NCI-H128 (cell line): Measurements from ENCODE around the gene ORM2.
"Not testable (repeated sequence)": the region's sequence is repeated elsewhere in the genome, so short reads cannot be mapped to it uniquely, and the experiment has no call there.

Experiments used
- DNase-seq: peaks from one replicate; lab custom pipeline; 2025; ENCODE audit not compliant: unreplicated experiment; lab: John Stamatoyannopoulos, UW

ORM2 gene

DNA sequence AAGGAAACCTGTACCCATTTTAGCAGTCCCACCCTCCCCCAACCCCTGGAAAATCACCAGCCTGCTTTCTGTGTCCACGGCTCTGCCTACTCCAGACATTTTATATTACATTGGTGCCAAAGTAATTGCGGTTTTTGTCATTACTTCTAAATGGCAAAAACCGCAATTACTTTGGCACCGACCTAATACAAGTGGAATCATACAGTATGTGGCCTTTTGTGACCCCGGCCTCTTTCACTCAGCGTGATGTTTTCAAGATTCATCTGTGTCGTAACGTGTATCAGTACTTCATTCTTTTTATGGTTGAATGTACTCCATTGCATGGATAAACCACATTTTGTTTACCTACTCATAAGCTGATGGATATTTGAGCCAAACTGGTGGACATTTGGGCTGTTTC, 16.5 kb upstream of the ORM2 start:
- DNase-seq: no peak

DNA sequence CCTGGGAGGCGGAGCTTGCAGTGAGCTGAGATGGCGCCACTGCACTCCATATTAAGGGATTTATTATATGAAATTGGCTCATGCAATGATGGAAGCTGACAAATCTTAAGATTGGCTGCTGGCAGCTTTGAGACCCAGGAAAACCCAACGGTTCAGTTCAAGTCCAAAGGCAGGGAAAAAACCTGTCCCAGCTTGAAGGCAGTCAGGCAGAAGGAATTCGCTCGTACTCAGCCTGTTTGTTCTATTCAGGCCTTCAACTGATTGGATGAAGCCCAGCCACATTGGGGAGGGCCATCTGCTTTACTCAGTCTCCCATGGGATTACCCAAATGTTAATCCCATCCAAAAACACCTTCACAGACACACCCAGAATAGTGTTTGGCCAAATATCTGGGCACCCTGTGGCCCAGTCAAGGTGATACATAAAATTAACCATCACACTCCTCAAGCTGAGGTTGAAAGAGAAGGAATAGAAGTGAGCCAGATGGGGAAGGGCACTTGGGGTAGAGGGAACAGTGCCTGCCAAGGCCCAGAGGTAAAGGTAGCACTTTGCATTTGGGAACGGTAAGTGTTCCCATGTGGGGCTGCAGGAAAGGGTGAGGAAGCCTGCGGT, 15.3 kb upstream of the ORM2 start:
- DNase-seq: no peak

DNA sequence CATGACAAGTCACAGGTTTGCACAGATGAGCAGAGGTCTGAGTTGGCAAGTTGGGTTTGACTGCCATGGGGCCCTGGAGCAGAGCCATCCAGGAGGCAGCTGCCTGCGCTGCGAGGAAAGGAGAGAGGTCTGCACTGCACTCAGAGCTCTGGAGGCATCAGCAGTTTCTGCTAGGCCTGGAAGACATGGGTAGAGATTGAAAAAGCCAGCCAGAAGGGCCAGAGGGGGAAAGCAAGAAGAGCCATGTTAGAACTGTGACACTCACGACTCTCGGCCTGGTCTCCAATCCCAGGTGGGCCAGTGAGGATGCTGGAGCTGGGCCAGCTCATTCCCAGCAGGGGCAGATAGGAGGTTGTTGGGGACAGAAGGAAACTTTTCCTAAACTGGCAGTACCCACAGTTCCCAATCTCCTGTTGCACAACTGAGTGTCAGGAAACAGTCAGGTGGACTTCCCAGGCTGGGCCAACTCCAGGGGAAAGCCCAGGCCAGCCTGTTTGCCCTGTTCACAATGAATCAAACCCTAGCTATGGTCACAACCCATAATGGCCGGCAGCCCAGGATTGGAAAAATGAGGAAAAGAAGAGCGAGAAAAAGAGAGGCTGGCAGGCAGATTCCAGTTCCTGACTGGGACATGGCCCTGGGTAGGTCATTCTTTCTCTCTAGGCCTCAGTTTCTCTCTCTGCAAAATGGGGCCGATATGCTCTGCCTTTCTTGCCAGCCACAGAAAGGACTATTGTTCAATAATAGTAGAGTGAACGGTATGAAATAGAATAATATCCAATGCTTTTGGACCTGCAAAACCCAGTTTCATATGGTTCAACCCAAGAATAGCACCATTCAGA, 14.6 kb upstream of the ORM2 start:
- no peak for DNase-seq

DNA sequence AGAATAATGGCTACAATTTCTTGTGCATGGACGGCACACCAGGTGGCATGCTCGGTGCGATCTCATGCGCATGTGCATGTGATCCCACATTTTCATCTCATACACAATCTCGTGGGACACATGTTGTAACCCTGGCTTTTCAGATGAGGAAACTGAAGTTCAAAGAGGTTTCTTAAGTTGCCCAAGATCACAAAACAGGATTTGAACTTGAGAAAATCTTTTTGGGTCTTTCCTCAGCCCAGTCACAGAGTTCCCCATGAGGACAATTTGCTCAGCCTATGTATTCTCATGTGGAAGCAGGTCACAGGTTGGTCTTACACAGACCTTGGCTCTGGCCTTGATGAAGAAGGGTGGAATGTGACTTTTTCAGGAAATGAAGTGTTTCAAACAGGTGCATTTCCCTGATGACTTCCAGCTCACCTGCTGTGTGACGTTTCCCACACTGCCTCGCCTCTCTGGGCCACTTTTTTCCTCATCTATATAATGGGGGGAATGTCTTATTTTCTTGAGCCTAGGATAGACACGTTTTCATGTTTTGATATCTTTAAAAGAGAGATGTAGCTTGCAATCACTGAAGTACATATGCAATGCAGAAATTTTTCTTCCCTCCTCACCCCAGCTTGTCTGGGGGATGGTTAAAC, 13.8 kb upstream of the ORM2 start:
- no peak for DNase-seq

DNA sequence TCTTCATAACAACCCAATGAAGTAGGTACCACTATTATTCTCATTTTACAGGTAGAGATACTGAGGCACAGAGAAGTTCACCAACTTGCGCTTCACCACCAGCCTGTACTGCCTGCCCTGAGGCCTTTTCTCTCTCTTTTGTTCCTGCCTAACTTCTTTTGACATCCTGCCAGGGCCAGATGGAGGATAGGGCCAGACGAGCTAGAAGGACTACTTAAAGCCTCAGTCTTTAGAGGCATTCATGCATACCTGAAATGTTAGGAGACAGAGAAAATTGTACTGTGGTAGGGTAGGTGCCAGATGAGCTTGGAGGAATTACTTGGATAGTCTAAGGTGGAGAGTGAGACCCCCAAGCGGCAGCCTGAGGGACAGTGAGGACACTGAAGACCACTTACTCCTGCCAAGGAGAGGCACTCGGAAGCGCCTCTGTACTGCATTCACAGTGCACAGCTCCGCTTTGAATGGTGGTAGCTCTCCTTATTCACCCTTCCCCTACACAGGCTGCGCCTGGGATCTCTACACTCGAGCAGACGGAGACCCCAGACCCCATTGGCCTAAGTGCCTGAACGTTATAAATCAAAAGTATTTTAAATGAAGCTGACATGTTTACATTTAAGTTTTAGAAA, 13.0 kb upstream of the ORM2 start:
- no peak for DNase-seq

DNA sequence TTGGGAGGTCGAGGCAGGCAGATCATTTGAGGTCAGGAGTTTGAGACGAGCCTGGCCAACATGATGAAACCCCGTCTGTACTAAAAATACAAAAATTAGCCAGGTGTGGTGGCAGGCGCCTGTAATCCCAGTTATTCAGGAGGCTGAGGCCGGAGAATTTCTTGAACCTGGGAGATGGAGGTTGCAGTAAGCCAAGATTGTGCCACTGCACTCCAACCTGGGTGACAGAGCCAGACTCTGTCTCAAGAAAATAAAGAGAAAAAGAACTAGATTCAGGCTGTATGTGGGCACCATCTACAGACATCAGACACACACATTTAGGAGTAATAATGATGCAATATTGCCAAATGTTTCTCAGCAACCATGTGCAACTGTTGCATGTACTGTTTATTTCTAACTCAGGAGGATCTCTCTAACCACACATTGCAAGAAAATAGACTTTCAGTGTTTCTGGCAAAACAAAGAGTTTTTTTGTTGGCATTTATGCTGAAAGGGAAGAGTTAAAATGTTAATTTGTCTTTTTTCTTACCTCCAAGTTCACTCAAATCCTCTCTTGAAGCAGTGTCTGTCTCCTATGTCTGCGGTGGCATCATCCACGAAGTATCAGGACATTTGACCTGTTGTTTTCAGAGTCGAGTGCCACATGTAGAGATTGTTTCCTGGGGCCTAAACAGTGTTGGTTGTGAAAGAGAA, 11.9 kb upstream of the ORM2 start:
- DNase-seq: no peak

DNA sequence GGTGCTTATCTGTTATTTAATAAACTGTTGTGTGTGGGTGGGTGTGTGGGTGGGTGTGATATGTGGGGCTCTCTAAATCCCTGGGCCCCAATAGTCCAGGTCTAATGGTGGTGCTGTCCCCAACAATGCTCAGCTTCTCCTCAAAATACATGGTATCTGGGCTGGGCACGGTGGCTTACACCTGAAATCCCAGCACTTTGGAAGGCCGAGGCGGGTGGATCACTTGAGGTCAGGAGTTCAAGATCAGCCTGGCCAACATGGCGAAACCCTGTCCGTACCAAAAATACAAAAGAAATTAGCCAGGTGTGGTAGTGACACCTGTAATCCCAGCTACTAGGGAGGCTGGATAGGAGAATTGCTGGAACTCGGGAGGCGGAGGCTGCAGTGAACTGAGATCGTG, 11.3 kb upstream of the ORM2 start:
- no peak for DNase-seq

DNA sequence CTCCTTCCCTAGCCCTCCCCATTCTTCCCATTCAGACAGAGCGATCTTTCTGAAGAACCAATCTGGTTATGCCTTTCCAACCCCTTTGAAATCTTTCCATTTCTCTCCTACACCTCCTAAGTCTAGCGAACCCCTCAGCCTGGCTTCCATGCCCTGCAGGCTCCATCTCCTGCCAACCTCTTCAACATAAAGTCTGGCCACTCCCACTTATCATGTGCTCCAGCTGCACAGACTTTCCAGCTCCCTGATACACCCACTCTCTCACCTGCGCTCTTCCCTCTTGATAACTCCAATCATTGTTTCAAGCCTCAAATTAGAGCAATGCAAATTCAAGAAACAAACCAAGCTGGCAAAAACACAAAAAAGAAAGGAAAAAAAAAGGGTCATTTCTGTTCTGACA, 10.5 kb upstream of the ORM2 start:
- DNase-seq: no peak

DNA sequence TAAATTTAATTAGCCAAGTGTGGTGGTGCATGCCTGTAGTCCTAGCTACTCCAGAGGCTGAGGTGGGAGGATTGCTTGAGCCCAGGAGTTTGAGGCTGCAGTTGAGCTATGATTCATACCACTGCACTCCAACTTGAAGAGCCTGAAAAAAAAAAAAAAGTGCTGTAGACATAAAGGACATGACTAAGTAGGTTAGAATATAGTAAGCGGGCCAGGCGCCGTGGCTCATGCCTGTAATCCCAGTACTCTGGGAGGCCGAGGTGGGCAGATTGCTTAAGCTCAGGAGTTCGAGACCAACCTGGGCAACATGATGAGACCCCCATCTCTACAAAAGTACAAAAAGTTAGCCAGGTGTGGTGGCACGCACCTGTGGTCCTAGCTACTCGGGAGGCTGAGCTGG, 9.0 kb upstream of the ORM2 start:
- DNase-seq: not testable (repeated sequence)

DNA sequence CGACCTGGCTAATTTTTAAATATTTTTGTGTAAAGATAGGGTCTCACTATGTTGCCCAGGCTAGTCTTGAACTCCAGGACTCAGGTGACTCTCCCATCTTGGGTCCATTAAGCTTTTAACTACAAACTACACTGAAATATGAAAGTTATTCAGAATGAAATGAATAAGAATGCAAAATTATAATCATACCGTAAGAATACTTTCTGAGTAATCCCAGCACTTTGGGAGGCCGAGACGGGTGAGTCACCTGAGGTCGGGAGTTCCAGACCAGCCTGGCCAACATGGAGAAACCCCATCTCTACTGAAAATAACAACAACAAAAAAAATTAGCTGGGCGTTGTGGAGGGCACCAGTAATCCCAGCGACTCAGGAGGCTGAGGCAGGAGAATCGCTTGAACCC, 7.9 kb upstream of the ORM2 start:
- DNase-seq: no peak

DNA sequence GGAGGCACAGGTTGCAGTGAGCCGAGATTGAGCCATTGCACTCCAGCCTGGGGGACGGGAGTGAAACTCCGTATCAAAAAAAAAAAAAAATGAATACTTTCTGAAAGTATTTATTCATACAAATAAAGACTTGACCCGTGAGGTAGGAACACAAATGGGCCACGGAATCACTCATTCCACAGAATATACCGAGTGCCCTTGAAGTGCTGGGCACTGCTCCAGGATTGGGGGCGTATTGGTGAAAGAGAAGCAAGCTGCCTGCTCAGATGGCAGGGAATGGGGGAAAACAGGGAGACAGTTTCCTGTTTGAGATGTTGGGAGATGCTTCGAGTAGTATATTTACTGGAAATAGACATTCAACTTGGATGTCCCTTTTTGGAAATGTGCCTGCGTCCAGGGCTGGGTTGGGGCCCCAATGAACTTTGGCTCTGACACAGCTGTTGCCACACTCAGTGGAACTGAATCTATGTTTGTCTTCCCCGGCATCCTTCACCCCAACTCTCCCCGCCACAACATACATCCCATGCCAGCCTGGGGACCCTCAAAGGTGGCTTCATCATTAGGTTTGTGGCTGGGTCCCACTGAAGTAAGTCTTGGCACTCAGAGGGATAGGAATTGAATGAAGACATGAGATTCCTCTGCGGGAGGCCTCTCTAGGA, 7.4 kb upstream of the ORM2 start:
- DNase-seq: not testable (repeated sequence)

DNA sequence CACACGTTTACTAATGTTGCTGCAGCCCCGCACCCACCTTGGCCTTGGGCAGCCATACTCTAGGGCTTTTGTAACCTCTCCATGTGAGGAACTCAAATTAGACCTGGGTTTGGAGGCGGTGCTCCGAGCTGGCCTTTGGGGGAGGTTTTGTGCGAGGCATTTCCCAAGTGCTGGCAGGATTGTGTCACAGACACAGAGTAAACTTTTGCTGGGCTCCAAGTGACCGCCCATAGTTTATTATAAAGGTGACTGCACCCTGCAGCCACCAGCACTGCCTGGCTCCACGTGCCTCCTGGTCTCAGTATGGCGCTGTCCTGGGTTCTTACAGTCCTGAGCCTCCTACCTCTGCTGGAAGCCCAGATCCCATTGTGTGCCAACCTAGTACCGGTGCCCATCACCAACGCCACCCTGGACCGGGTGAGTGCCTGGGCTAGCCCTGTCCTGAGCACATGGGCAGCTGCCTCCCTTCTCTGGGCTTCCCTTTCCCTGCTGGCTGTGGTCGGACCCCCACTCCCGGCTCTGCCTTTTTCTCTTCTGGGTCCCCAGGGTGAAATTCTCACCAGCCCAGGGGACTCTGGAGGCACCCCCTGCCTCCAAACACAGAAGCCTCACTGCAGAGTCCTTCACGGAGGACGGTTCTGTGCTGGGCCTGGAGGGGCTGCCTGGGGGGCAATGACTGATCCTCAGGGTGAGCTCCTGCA, 6.7 kb upstream of the ORM2 start, which contains the start of gene ORM1:
ORM1 (plus strand) TSS at position 268 of the 701 bp plus-strand sequence; CDS start at position 304, 36 bp downstream.
- not testable (repeated sequence) for DNase-seq

DNA sequence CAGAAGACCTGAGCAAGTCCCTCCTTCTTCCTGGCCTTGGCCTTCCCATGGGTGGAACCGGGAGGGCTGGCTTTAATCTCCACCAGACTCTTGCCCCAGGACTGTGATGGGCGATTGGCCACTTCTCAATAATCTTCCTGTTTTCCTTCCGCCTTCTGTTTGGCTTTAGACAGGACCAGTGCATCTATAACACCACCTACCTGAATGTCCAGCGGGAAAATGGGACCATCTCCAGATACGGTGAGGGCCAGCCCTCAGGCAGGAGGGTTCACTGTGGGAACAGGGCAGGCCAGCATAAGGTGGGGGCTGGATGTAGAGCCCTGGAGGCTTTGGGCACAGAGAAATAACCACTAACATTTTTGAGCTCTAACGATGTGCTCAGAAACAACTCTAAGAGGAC, 5.8 kb upstream of the ORM2 start:
- not testable (repeated sequence) for DNase-seq

DNA sequence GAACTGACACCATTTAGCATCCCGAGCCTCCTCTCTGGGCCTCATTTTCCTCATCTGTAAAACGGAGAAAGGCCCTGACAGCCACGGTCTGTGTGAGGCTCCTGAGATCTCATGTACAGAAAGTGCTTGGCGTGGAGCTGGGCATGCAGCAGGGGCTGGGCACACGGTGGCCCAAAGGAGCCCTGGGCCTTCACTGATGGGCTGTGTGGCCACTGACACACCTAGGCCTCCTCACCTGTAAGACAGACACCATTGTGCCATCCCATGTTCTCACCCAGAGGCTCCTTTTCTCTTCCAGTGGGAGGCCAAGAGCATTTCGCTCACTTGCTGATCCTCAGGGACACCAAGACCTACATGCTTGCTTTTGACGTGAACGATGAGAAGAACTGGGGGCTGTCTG, 5.2 kb upstream of the ORM2 start:
- DNase-seq: no peak

DNA sequence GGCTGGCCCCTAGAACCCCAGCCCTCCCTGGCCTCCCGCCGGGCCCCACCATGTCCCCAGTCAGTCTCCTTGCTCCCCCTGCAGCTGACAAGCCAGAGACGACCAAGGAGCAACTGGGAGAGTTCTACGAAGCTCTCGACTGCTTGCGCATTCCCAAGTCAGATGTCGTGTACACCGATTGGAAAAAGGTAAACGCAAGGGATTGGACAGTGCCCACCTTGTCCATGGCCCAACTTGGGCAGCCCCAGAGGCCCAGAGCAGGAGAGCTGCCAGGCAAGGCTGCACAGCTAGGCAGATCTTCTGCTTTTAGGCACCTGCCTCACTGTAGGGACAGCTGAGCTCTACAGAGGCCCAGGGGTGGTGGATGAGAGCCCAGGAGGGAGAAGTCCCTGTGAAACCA, 4.7 kb upstream of the ORM2 start:
- not testable (repeated sequence) for DNase-seq

DNA sequence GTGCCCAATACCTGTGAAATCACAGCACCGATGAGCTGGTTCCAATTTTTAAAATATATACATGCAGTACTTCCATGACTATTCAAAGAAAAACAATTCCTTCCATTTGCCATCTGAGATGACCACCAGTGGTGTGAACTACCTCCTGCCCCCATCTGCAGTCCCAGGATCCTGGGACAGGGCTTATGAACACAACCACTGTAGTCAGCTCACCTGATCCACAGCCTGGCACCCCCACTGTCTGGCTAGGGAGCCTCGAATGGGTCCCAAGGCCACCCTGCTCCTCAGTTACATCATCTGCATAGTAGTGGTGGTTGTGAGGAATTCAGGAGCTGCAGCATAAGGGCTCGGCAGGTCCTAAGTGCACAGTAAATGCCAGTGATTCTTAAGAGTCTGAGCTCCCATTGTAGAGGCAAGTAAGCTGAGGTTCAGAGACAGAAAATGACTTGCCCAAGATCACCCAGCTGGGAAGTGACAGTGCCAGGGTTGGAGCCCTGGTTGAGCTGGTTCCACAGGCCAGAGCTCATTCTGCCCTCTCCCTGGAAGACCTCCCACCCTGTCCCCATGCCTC, 3.9 kb upstream of the ORM2 start:
- DNase-seq: not testable (repeated sequence)

DNA sequence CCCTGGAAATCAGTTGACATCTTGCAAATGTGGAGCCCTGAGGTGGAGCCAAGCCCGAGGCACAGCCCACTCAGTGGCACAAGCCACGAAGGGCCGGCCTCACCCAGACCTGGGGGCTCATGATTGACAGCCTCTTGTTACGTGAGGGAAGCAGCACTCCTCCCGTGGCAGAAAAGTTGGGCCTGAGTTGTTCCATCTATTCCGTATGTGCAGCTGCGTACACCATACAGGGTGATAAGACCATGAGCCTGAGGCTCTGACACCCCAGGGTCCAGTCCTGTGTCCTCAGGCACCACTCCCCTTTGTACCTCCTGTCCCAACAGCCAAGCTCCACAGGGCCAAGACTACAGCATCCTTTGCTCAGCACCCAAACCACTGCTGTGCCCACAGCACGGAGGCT, 1.9 kb upstream of the ORM2 start:
- DNase-seq: no peak

DNA sequence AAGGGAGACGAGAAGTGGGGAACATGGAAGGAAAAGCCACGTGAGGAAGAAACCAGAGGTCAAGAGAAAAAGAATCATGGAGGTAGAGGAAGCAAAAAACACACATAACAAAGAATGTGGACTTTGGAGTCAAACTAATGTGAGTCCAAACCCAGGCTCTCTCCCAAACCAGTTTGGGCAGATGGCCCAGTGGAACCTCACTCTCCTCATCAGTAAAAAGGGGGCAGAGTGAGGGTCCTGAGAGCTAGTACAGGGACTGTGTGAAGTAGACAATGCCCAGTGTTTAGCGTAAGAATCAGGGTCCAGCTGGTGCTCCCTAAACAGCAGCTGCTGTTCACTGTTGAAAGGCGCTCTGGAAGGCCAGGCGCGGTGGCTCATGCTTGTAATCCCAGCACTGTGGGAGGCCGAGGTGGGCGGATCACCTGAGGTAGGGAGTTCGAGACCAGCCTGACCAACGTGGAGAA, 1.3 kb upstream of the ORM2 start:
- not testable (repeated sequence) for DNase-seq

DNA sequence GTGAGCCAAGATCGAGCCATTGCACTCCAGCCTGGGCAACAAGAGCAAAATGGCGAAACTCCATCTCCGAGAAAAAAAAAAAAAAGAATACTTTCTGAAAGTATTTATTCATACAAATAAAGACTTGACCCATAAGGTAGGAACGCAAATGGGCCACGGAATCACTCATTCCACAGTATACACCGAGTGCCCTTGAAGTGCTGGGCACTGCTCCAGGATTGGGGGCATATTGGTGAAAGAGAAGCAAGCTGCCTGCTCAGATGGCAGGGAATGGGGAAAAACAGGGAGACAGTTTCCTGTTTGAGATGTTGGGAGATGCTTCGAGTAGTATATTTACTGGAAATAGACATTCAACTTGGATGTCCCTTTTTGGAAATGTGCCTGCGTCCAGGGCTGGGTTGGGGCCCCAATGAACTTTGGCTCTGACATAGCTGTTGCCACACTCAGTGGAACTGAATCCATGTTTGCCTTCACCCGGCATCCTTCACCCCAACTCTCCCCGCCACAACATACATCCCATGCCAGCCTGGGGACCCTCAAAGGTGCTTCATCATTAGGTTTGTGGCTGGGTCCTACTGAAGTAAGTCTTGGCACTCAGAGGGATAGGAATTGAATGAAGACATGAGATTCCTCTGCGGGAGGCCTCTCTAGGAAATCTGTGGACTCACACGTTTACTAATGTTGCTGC, 588 bp upstream of the ORM2 start:
- DNase-seq: not testable (repeated sequence)
